ENCODE measurements around the gene FOXA2. TPM values are rescaled to one million over a fixed set of nuclear protein-coding genes. Genes with fewer than 3 reads are reported as not detected.

The FOXA2 gene
- polyA plus RNA-seq, 1 experiment, result not detected

DNA sequence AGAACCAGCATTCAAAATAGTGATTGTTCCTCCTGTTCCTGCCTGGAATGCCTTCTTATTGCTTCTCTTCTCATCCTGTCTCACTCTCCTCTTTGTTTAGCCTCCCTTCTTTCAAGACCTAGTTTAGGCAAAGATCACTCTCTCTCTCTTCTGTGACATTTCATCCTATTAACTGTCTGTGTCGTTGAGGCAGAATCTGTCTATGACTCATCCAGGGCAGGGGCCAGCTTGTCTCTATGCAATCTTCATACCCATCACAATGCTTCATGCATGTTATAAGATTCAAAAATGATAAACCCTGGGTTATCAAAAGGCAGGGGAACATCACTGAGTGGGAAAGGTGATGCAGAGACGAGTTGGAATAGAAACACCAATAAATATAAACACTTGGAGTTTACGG lies 32.2 kb upstream of the FOXA2 start:
- no peaks in the 10 kb centered on the region for H3K36me3 ChIP-seq (ENCODE audit: control insufficient read depth, insufficient read depth, low read length)
- POLR2A ChIA-PET, result no interaction called here
- TF ChIP-seq, protein P1, sequence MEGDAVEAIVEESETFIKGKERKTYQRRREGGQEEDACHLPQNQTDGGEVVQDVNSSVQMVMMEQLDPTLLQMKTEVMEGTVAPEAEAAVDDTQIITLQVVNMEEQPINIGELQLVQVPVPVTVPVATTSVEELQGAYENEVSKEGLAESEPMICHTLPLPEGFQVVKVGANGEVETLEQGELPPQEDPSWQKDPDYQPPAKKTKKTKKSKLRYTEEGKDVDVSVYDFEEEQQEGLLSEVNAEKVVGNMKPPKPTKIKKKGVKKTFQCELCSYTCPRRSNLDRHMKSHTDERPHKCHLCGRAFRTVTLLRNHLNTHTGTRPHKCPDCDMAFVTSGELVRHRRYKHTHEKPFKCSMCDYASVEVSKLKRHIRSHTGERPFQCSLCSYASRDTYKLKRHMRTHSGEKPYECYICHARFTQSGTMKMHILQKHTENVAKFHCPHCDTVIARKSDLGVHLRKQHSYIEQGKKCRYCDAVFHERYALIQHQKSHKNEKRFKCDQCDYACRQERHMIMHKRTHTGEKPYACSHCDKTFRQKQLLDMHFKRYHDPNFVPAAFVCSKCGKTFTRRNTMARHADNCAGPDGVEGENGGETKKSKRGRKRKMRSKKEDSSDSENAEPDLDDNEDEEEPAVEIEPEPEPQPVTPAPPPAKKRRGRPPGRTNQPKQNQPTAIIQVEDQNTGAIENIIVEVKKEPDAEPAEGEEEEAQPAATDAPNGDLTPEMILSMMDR (IDR thresholded peaks at IDR 0.05; ENCODE audit: insufficient read depth, low read depth, low read length), result no peak
- DNase-seq (ENCODE audit: low read depth), result no peak
- H3K27me3 ChIP-seq (ENCODE audit: control insufficient read depth, insufficient read depth, low read length), result no peaks in the 10 kb centered on the region
- no peak overlapping the region for H3K4me3 ChIP-seq (ENCODE audit: low read depth, low read length)
- CTCF ChIA-PET, result no interaction called here

GRCh38 chr20:22615425-22615824 lies 31.1 kb upstream of the FOXA2 start:
- H3K27me3 ChIP-seq (ENCODE audit: control insufficient read depth, insufficient read depth, low read length), result no peaks in the 10 kb centered on the region
- POLR2A ChIA-PET, result no interaction called here
- no peak overlapping the region for H3K4me3 ChIP-seq (ENCODE audit: low read depth, low read length)
- no peaks in the 10 kb centered on the region for H3K36me3 ChIP-seq (ENCODE audit: control insufficient read depth, insufficient read depth, low read length)
- CTCF ChIA-PET, result no interaction called here
- TF ChIP-seq, protein P1 (IDR thresholded peaks at IDR 0.05; ENCODE audit: insufficient read depth, low read depth, low read length), result no peak
- DNase-seq (ENCODE audit: low read depth), result no peak

DNA sequence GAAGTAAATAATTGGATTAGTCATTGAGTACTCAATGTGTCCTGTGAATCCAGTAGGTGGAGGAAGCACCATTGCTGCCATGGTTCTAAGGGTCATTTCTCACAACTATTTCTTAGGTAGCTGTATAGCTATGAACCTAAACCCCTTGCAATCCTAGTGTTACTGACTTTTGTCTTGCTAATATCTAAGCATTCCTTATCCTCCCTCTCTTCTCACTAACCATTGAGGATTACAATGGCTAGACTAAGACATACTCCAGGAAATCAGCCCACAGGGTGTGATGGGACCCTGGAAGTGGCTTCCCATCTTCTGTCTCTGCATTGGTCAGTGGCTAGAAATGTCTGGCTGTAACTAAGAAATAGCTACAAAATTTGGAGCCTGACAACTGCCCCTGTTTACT lies 27.3 kb upstream of the FOXA2 start:
- TF ChIP-seq, protein P1 (IDR thresholded peaks at IDR 0.05; ENCODE audit: insufficient read depth, low read depth, low read length), result no peak
- CTCF ChIA-PET, result no interaction called here

DNA sequence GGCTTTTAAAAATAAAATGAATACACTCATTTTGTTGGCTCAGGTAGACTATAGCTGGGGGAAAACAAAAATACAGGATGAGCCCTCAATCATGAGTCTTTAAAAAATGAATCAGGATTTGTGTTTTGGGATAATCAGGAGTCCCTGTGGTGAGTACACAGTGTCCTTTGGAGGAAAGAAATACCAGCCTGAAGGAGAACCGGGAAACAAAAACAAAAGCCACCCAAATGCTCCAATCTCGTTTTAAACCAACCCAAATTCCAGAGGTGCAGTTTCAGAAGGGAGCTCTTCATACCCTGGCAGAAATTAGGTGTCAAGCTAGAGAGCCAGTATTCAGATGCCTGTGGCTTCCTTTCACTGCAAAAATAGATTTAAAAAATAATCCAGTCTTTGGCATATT lies 23.3 kb upstream of the FOXA2 start:
- TF ChIP-seq, protein P1 (IDR thresholded peaks at IDR 0.05; ENCODE audit: insufficient read depth, low read depth, low read length), result no peak
- ChIA-PET POLR2A (no interaction called here), CTCF (interaction anchor here (1.5 kb wide), 1 partner anchor 21 kb away, joined by 3 read pairs; no protein-coding TSS in a partner anchor)
- no peak for DNase-seq (ENCODE audit: low read depth)
- Histone ChIP-seq H3K27me3 (ENCODE audit: control insufficient read depth, insufficient read depth, low read length) (no peaks in the 10 kb centered on the region), H3K4me3 (ENCODE audit: low read depth, low read length) (no peak overlapping the region), H3K36me3 (ENCODE audit: control insufficient read depth, insufficient read depth, low read length) (no peaks in the 10 kb centered on the region)

More for the DNA sequence above, 27.3 kb upstream of the FOXA2 start:
- POLR2A ChIA-PET, result no interaction called here
- Histone ChIP-seq H3K4me3 (ENCODE audit: low read depth, low read length) (no peak overlapping the region), H3K27me3 (ENCODE audit: control insufficient read depth, insufficient read depth, low read length) (no peaks in the 10 kb centered on the region), H3K36me3 (ENCODE audit: control insufficient read depth, insufficient read depth, low read length) (no peaks in the 10 kb centered on the region)
- DNase-seq (ENCODE audit: low read depth), result no peak

DNA sequence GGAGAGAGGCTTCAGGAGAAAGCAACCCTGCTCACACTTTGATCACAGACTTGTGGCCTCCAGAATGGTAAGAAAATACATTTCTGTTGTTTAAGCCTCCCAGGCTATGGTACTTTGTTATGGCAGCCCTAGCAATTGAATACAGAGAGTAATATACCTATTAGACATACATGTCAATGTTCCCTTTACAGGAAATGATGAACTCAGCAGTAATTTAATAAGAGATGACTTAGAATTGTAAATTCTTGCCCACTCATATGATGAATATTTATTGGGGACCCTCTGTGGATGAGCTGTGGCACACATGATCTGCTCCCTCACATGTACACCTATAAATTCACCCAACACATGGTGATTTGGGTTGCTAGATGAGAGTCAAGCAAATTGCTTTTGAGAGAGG lies 20.4 kb upstream of the FOXA2 start:
- ChIA-PET CTCF (interaction anchor here (0.7 kb wide), 1 partner anchor 64 kb away, joined by 3 read pairs; no protein-coding TSS in a partner anchor), POLR2A (no interaction called here)
- H3K27me3 ChIP-seq (ENCODE audit: control insufficient read depth, insufficient read depth, low read length), result no peaks in the 10 kb centered on the region
- no peak for DNase-seq (ENCODE audit: low read depth)
- TF ChIP-seq, protein P1 (IDR thresholded peaks at IDR 0.05; ENCODE audit: insufficient read depth, low read depth, low read length), result no peak
- no peak overlapping the region for H3K4me3 ChIP-seq (ENCODE audit: low read depth, low read length)
- H3K36me3 ChIP-seq (ENCODE audit: control insufficient read depth, insufficient read depth, low read length), result no peaks in the 10 kb centered on the region
